Measurements from ENCODE around the gene ACBD6. TPM values are rescaled to one million over a fixed set of nuclear protein-coding genes. Genes with fewer than 3 reads are reported as not detected.
A peak's percentile ranks its signal among the peaks of the same experiment; 100 is the strongest.

Gene ACBD6
- total RNA-seq, 1 experiment from 2014 or later = 136 TPM

- Mint-ChIP-seq H3K27ac (ENCODE audit: low read depth, unreplicated experiment) (no peak overlapping the region), H3K9me3 (ENCODE audit: unreplicated experiment) (no peaks in the 10 kb centered on the region), H3K36me3 (ENCODE audit: insufficient read depth, unreplicated experiment) (peaks cover 64% of the 10 kb centered on the region), H3K27me3 (ENCODE audit: insufficient read depth, unreplicated experiment) (no peaks in the 10 kb centered on the region), H3K4me1 (ENCODE audit: insufficient read depth, unreplicated experiment) (peaks cover 12% of the 10 kb centered on the region), H3K4me3 (ENCODE audit: unreplicated experiment) (no peak overlapping the region)
- ChIA-PET CTCF (interaction anchor here (0.6 to 1.0 kb wide), 2 partner anchors 26 to 124 kb away, joined by 3 to 6 read pairs; no protein-coding TSS in a partner anchor), POLR2A (no interaction called here)
- intact Hi-C loops (cut with micrococcal nuclease) = no loop called here
- BruUV-seq (replicated peaks) = no TSS peak
- no peak for TF ChIP-seq CTCF (IDR thresholded peaks at IDR 0.05; ENCODE audit: unreplicated experiment)
- DNase-seq (ENCODE audit: unreplicated experiment) = no peak
Observed at GRCh38 chr1:180402551-180402950, 99.8 kb downstream of the ACBD6 start.

GRCh38 chr1:180402001-180402400, 100.4 kb downstream of the ACBD6 start:
- no peak for DNase-seq (ENCODE audit: unreplicated experiment)
- CTCF ChIA-PET = interaction anchor here (1.0 kb wide), 1 partner anchor 27 kb away, joined by 3 read pairs; no protein-coding TSS in a partner anchor
- no peaks in the 10 kb centered on the region for H3K9me3 Mint-ChIP-seq (ENCODE audit: unreplicated experiment)
- H3K4me3 Mint-ChIP-seq (ENCODE audit: unreplicated experiment) = no peak overlapping the region
- peaks cover 65% of the 10 kb centered on the region for H3K36me3 Mint-ChIP-seq (ENCODE audit: insufficient read depth, unreplicated experiment)
- no TSS peak for BruUV-seq (replicated peaks)
- no peak for TF ChIP-seq CTCF (IDR thresholded peaks at IDR 0.05; ENCODE audit: unreplicated experiment)
- H3K4me1 Mint-ChIP-seq (ENCODE audit: insufficient read depth, unreplicated experiment) = peaks cover 12% of the 10 kb centered on the region
- POLR2A ChIA-PET = interaction anchor here (1.1 kb wide), 1 partner anchor 13 kb away, joined by 3 read pairs; no protein-coding TSS in a partner anchor
- intact Hi-C loops (cut with micrococcal nuclease) = no loop called here
- H3K27me3 Mint-ChIP-seq (ENCODE audit: insufficient read depth, unreplicated experiment) = no peaks in the 10 kb centered on the region
- no peak overlapping the region for H3K27ac Mint-ChIP-seq (ENCODE audit: low read depth, unreplicated experiment)

- TF ChIP-seq CTCF (IDR thresholded peaks at IDR 0.05; ENCODE audit: unreplicated experiment) = no peak
- no TSS peak for BruUV-seq (replicated peaks)
- Mint-ChIP-seq H3K27me3 (ENCODE audit: insufficient read depth, unreplicated experiment) (no peaks in the 10 kb centered on the region), H3K9me3 (ENCODE audit: unreplicated experiment) (peaks cover 8% of the 10 kb centered on the region), H3K4me3 (ENCODE audit: unreplicated experiment) (no peak overlapping the region), H3K4me1 (ENCODE audit: insufficient read depth, unreplicated experiment) (no peaks in the 10 kb centered on the region), H3K27ac (ENCODE audit: low read depth, unreplicated experiment) (no peak overlapping the region), H3K36me3 (ENCODE audit: insufficient read depth, unreplicated experiment) (peaks cover 58% of the 10 kb centered on the region)
- ChIA-PET POLR2A (interaction anchor here (0.6 kb wide), 1 partner anchor 9 kb away, joined by 3 read pairs; no protein-coding TSS in a partner anchor), CTCF (no interaction called here)
- intact Hi-C loops (cut with micrococcal nuclease) = no loop called here
- peak; percentile 15 for DNase-seq (ENCODE audit: unreplicated experiment)
Observed at GRCh38 chr1:180397175-180397574, 105.2 kb downstream of the ACBD6 start.

GRCh38 chr1:180392427-180393145, 109.8 kb downstream of the ACBD6 start:
- no TSS peak for BruUV-seq (replicated peaks)
- Mint-ChIP-seq H3K36me3 (ENCODE audit: insufficient read depth, unreplicated experiment) (peaks cover 35% of the 10 kb centered on the region), H3K27ac (ENCODE audit: low read depth, unreplicated experiment) (no peak overlapping the region), H3K4me1 (ENCODE audit: insufficient read depth, unreplicated experiment) (no peaks in the 10 kb centered on the region), H3K9me3 (ENCODE audit: unreplicated experiment) (peaks cover 8% of the 10 kb centered on the region), H3K27me3 (ENCODE audit: insufficient read depth, unreplicated experiment) (no peaks in the 10 kb centered on the region), H3K4me3 (ENCODE audit: unreplicated experiment) (no peak overlapping the region)
- TF ChIP-seq CTCF (IDR thresholded peaks at IDR 0.05; ENCODE audit: unreplicated experiment) = no peak
- ChIA-PET POLR2A (interaction anchor here (0.6 to 0.9 kb wide), 2 partner anchors 8 to 494 kb away, joined by 3 read pairs; no protein-coding TSS in a partner anchor), CTCF (interaction anchor here (0.6 to 1.3 kb wide), 3 partner anchors 21 to 486 kb away, joined by 3 to 6 read pairs (median 3); no protein-coding TSS in a partner anchor)
- intact Hi-C loops (cut with micrococcal nuclease) = no loop called here
- no peak for DNase-seq (ENCODE audit: unreplicated experiment)
